ENCODE results near the gene CAPN13. TPM values are rescaled to one million over a fixed set of nuclear protein-coding genes. Genes with fewer than 3 reads are reported as not detected.

CAPN13 gene
- total RNA-seq, 2 experiments from 2014 or later, result not detected

DNA sequence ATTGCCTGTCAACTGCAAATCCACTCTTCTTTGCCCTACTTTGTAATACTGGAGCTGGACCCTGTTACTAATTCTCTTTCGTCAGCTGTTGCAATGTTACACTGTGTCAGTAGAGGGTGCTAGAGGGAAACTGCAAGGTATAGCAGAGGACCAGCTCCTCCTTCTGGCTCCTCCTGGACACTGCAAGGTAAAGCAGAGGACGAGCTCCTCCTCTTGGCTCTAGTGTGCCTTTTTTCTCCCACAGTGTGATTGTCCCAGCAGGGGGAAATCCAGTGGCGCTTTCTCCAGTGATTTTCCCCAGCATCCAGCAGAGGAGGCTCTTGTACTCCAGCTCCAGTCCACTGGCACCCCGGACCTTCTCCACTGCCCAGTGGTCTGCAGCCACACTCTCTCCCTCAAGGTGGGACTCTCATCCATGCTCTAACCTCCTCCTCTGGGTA is 95.6 kb downstream of the CAPN13 start:
- peak; percentile 93 for ATAC-seq (ENCODE audit: poor library complexity)
- peak; percentile 72 to 93 (median 81) for DNase-seq
- Histone ChIP-seq H3K4me1 (ENCODE audit: insufficient read depth, low read length) (peaks cover 11% of the 10 kb centered on the region), H3K9me3 (ENCODE audit: control insufficient read depth in 1 of 2, insufficient read depth in 1 of 2, low read length in 2 of 2) (no peaks in the 10 kb centered on the region), H3K4me3 (ENCODE audit: low read length) (no peak overlapping the region), H3K27me3 (ENCODE audit: control insufficient read depth in 1 of 2, insufficient read depth in 2 of 2, low read length in 2 of 2) (no peaks in the 10 kb centered on the region), H3K27ac (ENCODE audit: low read depth in 1 of 2, low read length in 2 of 2) (no peak overlapping the region), H3K36me3 (ENCODE audit: insufficient read depth, low read length) (no peaks in the 10 kb centered on the region)
- intact Hi-C loops (cut with DNase I, micrococcal nuclease), result loop anchor here (1.0 to 5.0 kb wide), 5 partner anchors 461 to 789 kb away; no protein-coding TSS in a partner anchor
- Mint-ChIP-seq H3K4me1 (ENCODE audit: low read depth) (peaks cover 6% of the 10 kb centered on the region), H3K36me3 (ENCODE audit: low read depth) (no peaks in the 10 kb centered on the region), H3K27me3 (peaks cover 5% of the 10 kb centered on the region), H3K9me3 (no peaks in the 10 kb centered on the region), H3K27ac (no peak overlapping the region), H3K4me3 (no peak overlapping the region)
- TF ChIP-seq CTCF (IDR thresholded peaks at IDR 0.05), result peak; percentile 100
- CTCF ChIA-PET, result interaction anchor here (0.6 to 4.4 kb wide), 83 partner anchors 9 to 1526 kb away, joined by 3 to 51 read pairs (median 4); partner anchors contain the start of genes EHD3, LCLAT1 and YPEL5
- POLR2A ChIA-PET, result interaction anchor here (0.7 to 3.2 kb wide), 11 partner anchors 472 to 621 kb away, joined by 3 to 53 read pairs (median 4); partner anchors contain the start of gene YPEL5

GRCh38 chr2:30710461-30710860 is 96.8 kb downstream of the CAPN13 start:
- no peak overlapping the region for H3K27ac ChIP-seq (ENCODE audit: low read depth in 1 of 2, low read length in 2 of 2)
- no peak overlapping the region for H3K4me3 ChIP-seq (ENCODE audit: low read length)
- TF ChIP-seq CTCF (IDR thresholded peaks at IDR 0.05), result no peak
- POLR2A ChIA-PET, result interaction anchor here (2.4 to 3.2 kb wide), 2 partner anchors 546 to 563 kb away, joined by 26 to 53 read pairs; partner anchors contain the start of gene YPEL5
- CTCF ChIA-PET, result interaction anchor here (2.3 to 4.4 kb wide), 3 partner anchors 501 to 546 kb away, joined by 14 to 51 read pairs (median 47); no protein-coding TSS in a partner anchor
- no peak for ATAC-seq (ENCODE audit: poor library complexity)
- no peak overlapping the region for H3K27ac Mint-ChIP-seq
- DNase-seq, result no peak
- intact Hi-C loops (cut with DNase I, micrococcal nuclease), result loop anchor here in 1 of 2 experiments (2.0 to 5.0 kb wide), 2 partner anchors 462 to 788 kb away; no protein-coding TSS in a partner anchor
- H3K36me3 ChIP-seq (ENCODE audit: insufficient read depth, low read length), result no peaks in the 10 kb centered on the region
- peaks cover 13% of the 10 kb centered on the region for H3K4me1 ChIP-seq (ENCODE audit: insufficient read depth, low read length)
- H3K9me3 Mint-ChIP-seq, result no peaks in the 10 kb centered on the region
- H3K27me3 Mint-ChIP-seq, result peaks cover 5% of the 10 kb centered on the region
- H3K27me3 ChIP-seq (ENCODE audit: control insufficient read depth in 1 of 2, insufficient read depth in 2 of 2, low read length in 2 of 2), result no peaks in the 10 kb centered on the region
- no peaks in the 10 kb centered on the region for H3K36me3 Mint-ChIP-seq (ENCODE audit: low read depth)
- H3K4me1 Mint-ChIP-seq (ENCODE audit: low read depth), result peaks cover 6% of the 10 kb centered on the region
- H3K4me3 Mint-ChIP-seq, result no peak overlapping the region
- no peaks in the 10 kb centered on the region for H3K9me3 ChIP-seq (ENCODE audit: control insufficient read depth in 1 of 2, insufficient read depth in 1 of 2, low read length in 2 of 2)

GRCh38 chr2:30710016-30710415 is 97.2 kb downstream of the CAPN13 start:
- DNase-seq, result no peak
- Mint-ChIP-seq H3K4me1 (ENCODE audit: low read depth) (peaks cover 6% of the 10 kb centered on the region), H3K4me3 (no peak overlapping the region), H3K27ac (no peak overlapping the region), H3K27me3 (peaks cover 5% of the 10 kb centered on the region), H3K36me3 (ENCODE audit: low read depth) (no peaks in the 10 kb centered on the region), H3K9me3 (no peaks in the 10 kb centered on the region)
- Histone ChIP-seq H3K27ac (ENCODE audit: low read depth in 1 of 2, low read length in 2 of 2) (no peak overlapping the region), H3K36me3 (ENCODE audit: insufficient read depth, low read length) (no peaks in the 10 kb centered on the region), H3K27me3 (ENCODE audit: control insufficient read depth in 1 of 2, insufficient read depth in 2 of 2, low read length in 2 of 2) (no peaks in the 10 kb centered on the region), H3K4me3 (ENCODE audit: low read length) (no peak overlapping the region), H3K4me1 (ENCODE audit: insufficient read depth, low read length) (peaks cover 13% of the 10 kb centered on the region), H3K9me3 (ENCODE audit: control insufficient read depth in 1 of 2, insufficient read depth in 1 of 2, low read length in 2 of 2) (no peaks in the 10 kb centered on the region)
- POLR2A ChIA-PET, result interaction anchor here (3.2 kb wide), 1 partner anchor 546 kb away, joined by 53 read pairs; no protein-coding TSS in a partner anchor
- intact Hi-C loops (cut with DNase I, micrococcal nuclease), result loop anchor here in 1 of 2 experiments (2.0 to 5.0 kb wide), 2 partner anchors 462 to 787 kb away; no protein-coding TSS in a partner anchor
- CTCF ChIA-PET, result interaction anchor here (1.6 to 3.1 kb wide), 3 partner anchors 500 to 619 kb away, joined by 3 to 51 read pairs (median 14); no protein-coding TSS in a partner anchor
- no peak for ATAC-seq (ENCODE audit: poor library complexity)
- no peak for TF ChIP-seq CTCF (IDR thresholded peaks at IDR 0.05)

Data from CD4-positive, alpha-beta T cell (primary cell).